Mesodermal cell (in vitro differentiated cells): Measurements from ENCODE around the gene LY6G5C.

Source experiments
- H3K27ac ChIP-seq: 2 replicates; pipeline ENCODE4 v1.7.0; 2013; ENCODE audit warnings: mild to moderate bottlenecking, low read depth, low read length, moderate library complexity; ENCODE audit not compliant: severe bottlenecking
- H3K36me3 ChIP-seq: 2 replicates; pipeline ENCODE4 v1.7.1; 2013; ENCODE audit warnings: mild to moderate bottlenecking, low read length, moderate library complexity; ENCODE audit not compliant: control insufficient read depth, insufficient read depth
- H3K4me1 ChIP-seq: one replicate; pipeline ENCODE4 v1.7.1; 2013; ENCODE audit warnings: mild to moderate bottlenecking, low read length; ENCODE audit not compliant: insufficient read depth, control insufficient read depth, poor library complexity, severe bottlenecking
- H3K4me3 ChIP-seq: 2 replicates; pipeline ENCODE4 v1.7.0; 2013; ENCODE audit warnings: low read length, control low read depth, mild to moderate bottlenecking; ENCODE audit not compliant: insufficient read depth, poor library complexity, severe bottlenecking; ENCODE audit errors: extremely low read depth
- H3K9me3 ChIP-seq: 2 replicates; pipeline ENCODE4 v1.7.1; 2013; ENCODE audit warnings: mild to moderate bottlenecking, low read length, moderate library complexity; ENCODE audit not compliant: control insufficient read depth
- WGBS, 2 experiments: methylation state at CpG; one replicate each; pipeline ENCODE4 v1.1.5; 2013; ENCODE audit warnings: missing lambda C conversion rate in 2 of 2; ENCODE audit not compliant: insufficient coverage in 2 of 2; 5-methylcytosine and 5-hydroxymethylcytosine counted together

Gene LY6G5C

DNA sequence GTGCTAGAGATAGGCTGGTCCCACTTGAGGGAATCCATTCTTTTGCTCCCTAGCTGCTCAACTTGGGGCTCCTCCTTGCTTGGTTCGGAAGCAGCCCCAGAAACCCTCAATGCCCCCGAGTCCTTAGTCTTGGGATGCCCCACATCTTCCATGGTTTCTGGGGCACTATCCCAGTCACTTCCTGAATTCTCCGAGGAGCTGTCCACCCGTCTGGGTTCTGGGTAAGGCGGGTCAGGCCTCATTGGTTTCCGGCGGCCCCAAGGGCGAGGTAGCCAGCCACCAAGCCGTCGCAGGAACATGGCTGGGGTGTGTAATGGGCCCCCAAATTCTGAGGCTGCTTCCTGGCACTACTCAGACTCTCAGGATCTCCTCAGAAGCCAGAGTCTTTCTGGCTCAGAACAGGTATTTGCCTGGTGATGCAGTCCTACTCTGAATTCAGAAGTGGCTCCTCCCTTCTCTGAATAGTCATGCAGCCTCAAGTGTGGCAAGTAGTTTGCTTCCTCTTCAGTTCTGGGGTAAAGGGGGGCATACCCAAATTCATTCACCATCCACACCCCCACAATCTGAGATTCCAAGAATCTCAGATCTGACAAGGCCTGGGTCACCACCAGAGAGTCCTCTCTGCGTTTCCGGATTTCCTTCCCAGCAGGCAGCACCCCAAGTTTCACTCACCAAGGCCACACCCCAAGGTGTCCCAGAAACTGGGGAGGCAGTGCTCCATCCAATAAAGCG, 21.1 kb downstream of the LY6G5C start:
- no peaks in the 10 kb centered on the region for H3K9me3 ChIP-seq
- peaks cover 29% of the 10 kb centered on the region for H3K4me1 ChIP-seq
- peaks cover 48% of the 10 kb centered on the region for H3K36me3 ChIP-seq
- 62 to 64% methylated on average over 10 to 12 of the region's 13 CpGs for WGBS, 2 experiments
- H3K4me3 ChIP-seq: peak overlapping the region; percentile 84
- peak overlapping the region; percentile 64 for H3K27ac ChIP-seq

DNA sequence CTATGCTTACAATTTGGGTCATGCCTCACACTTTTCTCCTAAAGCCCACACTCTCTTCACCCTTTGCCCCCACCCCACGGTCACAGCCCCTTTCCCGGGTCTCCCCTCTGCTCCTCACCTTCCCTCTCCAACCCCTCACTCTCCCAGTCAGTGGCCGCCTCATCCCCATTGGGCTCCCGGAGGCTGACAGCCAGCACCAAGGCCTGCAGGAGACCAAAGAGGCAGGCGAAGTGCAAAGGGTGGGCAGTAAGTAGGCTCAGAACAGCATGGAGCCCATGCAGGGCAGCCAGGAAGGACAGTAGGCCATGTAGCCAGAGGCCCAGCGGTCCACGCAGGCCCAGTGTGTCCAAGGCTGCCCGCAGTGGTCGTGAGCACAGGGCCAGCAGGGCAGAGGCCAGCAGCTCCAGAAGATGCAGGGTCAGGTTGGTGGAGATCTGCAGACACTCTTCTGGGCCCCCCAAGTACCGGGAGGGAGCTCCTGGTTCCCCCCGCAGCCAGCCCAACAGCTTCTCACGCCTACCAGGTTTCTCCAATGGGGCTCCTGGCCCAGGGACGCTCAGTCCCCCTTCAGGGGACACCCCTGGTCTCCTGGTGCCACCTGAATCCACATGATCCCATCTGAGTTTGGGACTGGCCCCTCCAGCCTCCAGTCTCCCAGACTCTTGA, 21.8 kb downstream of the LY6G5C start:
- H3K4me3 ChIP-seq: peak overlapping the region; percentile 84
- 95 to 100% methylated on average over 11 to 13 of the region's 13 CpGs for WGBS, 2 experiments
- H3K4me1 ChIP-seq: peaks cover 26% of the 10 kb centered on the region
- peaks cover 48% of the 10 kb centered on the region for H3K36me3 ChIP-seq
- H3K27ac ChIP-seq: no peak overlapping the region
- no peaks in the 10 kb centered on the region for H3K9me3 ChIP-seq

DNA sequence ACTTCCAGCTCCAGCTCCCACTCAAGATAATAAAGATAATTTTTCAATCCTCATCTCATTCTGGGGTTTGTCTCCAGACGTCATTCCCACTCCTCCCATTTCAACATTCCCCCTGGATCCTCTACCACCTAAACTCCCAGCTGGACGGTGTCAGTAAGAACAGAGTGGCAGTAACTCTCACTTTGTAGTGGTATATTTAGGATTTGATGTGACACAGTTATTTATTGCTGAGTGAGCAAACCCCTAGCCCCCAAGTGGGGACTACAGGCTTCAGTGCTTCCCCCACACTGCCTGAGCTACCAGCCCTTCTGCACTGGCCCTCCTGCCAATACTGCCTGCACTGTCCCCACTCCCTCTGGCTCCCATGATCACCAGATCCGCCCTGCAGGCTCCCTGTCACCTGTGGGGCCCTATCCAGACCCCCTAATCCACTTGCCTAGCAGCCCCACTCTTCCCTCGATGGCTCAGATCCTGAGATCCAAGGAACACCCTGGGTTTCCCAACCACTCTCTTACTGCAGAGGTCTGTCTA, 22.6 kb downstream of the LY6G5C start:
- no peak overlapping the region for H3K4me3 ChIP-seq

DNA sequence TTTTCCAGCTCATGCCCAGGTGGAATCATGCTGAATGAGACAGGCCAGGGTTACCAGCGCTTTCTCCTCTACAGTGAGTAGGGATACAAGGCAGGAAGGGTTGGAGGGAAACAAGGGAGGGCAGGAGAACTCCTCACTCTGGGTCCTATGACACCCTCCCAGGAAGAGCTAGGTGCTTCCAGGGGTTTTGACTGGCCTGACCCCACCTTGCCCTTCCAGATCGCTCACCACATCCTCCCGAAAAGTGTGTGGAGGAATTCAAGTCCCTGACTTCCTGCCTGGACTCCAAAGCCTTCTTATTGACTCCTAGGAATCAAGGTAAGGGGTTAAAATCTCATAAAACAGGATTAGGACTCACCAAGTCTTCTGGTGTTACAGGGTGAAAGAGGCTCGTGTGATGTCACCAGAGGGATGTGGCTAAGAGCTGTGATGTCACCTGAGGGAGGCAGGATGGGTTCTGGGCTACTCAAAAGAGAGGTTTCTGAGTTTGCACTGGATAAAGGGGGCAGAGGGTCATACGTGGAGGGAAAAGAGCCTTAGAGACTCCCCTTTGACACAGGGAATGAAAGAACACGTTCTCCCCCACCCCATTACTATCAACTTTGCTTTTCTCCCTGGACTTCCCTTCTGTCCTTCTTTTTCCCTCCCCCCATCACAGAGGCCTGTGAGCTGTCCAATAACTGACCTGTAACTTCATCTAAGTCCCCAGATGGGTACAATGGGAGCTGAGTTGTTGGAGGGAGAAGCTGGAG, 23.3 kb downstream of the LY6G5C start:
- Histone ChIP-seq H3K36me3 (peaks cover 36% of the 10 kb centered on the region), H3K9me3 (no peaks in the 10 kb centered on the region), H3K4me3 (no peak overlapping the region), H3K4me1 (peaks cover 17% of the 10 kb centered on the region), H3K27ac (no peak overlapping the region)
- WGBS, 2 experiments: 80 to 96% methylated on average over 1 to 2 of the region's 6 CpGs

More for the DNA sequence above, 22.6 kb downstream of the LY6G5C start:
- Histone ChIP-seq H3K27ac (no peak overlapping the region), H3K4me1 (peaks cover 21% of the 10 kb centered on the region), H3K36me3 (peaks cover 42% of the 10 kb centered on the region), H3K9me3 (no peaks in the 10 kb centered on the region)
- WGBS, 2 experiments: 83 to 100% methylated on average over 2 of the region's 4 CpGs

DNA sequence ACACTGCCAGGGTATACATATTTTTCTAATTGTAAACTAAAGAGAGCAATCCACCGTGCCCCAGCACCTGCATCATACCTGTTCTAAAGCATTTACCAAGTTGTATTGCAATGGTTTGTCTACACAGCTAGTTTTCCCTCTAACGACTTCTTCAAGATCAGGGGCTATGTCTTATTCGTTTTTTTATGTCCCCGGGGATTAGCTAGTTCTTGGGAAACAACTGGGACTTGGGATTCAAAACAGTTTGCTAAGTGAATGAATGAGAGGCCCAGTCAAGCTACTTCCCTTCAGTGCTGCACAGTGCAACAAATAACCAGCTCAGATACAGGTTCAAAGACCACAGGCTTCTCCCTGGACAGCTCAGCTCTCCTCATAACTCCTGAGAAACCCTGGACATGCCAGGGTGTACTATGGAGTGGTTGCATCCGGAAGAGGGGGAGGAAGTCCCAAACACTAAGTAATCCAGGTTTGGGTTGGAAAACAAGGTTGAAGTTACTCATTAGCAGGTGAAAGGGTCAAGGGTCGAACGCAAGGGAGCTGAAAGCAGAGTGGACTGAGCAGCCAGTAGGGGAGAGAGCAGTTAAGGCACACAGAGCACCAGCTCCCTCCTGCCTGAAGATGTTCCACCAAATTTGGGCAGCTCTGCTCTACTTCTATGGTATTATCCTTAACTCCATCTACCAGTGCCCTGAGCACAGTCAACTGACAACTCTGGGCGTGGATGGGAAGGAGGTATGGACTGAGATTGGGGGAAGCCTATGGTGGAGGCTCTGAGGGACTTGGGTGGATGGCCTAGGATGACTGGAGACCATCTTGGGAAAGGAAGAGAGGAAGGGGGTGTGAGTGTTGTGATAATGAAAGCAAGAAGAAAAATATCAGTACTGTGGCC, 25.3 kb downstream of the LY6G5C start, which contains the start of gene APOM:
Gene APOM (plus strand): TSS at position 546 of the 889 bp plus-strand sequence. CDS start 73 bp downstream, at position 619.
- Histone ChIP-seq H3K36me3 (peaks cover 26% of the 10 kb centered on the region), H3K4me1 (peaks cover 25% of the 10 kb centered on the region), H3K4me3 (no peak within 1 kb of the TSS), H3K9me3 (no peaks in the 10 kb centered on the region), H3K27ac (no peak within 1 kb of the TSS)
- WGBS, 2 experiments: 90 to 96% methylated on average over 6 to 7 of the region's 8 CpGs

DNA sequence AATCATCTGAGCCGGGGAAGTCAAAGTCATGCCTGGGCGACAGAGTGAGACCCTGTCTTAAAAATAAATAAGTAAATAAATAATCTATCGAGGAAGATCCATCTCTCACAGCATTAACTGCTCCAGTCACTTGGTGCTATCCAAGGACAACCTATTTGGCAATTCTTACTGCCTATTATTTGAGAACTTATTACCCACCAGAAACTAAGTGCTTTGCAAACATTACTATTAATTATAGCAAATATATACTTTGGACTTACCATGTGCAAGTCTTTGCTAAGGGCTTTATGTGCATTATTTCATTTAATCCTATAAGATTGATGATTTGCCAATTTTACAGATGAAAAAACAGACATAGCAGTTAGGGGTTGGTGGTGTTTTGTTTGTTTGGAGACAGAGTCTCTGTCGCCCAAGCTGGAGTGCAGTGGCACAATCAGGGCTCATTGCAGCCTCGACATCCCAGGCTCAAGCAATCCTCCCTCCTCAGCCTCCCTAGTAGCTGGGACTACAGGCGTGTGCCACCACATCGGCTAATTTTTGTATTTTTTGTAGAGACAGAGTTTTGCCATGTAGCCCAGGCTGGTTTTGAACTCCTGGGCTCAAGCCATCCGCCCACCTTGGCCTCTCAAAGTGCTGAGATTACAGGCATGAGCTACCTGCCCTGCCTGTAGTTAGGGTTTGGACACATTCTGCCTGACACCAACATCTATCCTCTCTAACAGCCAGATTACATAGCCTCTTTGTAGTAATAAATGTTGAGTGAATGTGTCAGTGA, 26.1 kb downstream of the LY6G5C start:
- no peak overlapping the region for H3K27ac ChIP-seq

DNA sequence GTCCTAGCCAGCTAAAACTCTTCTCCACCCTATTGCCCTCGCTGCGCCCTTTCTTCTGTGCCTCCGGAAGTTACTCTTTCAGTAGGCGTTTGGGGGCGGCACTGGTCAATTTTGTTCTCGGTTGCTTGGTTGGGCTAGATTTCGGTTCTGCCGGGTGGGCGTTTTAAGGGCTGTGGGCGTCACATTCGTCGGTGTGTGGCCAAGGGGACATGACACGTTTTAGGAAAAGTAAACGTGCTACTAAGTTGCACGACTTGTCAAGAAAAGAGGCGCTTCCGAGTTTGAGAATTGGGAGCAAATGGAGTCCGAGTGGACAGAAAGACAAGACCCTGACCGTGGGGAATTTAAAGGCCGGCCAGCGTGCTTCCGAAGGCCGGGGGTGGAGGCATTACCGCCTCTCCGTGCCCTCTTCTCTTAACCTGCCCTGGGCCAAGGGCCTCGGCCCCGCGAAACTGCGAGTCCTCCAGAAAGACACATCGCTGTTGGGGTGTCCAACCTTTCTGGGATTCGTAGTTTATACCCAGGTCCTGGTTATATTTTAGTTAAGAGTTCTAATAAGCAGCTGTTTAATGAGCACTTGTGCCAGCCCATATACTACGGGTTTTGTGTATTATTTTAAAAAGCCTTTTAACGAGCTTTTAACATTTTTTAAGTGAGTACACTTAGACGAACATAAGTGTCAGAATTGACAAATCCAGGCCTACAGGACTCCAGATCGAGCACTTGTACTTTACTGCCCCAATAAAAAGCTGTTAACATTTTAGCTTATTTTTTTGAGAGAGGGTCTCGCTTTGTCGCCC, 27.7 kb downstream of the LY6G5C start:
- Histone ChIP-seq H3K9me3 (no peaks in the 10 kb centered on the region), H3K4me3 (peak overlapping the region; percentile 92), H3K36me3 (peaks cover 39% of the 10 kb centered on the region), H3K4me1 (peaks cover 11% of the 10 kb centered on the region), H3K27ac (peak overlapping the region; percentile 99)
- 17 to 22% methylated on average over 26 to 27 of the region's 37 CpGs for WGBS, 2 experiments

More for the DNA sequence above, 26.1 kb downstream of the LY6G5C start:
- no peak overlapping the region for H3K4me3 ChIP-seq
- H3K36me3 ChIP-seq: peaks cover 34% of the 10 kb centered on the region
- H3K4me1 ChIP-seq: peaks cover 23% of the 10 kb centered on the region
- no peaks in the 10 kb centered on the region for H3K9me3 ChIP-seq
- 92% methylated on average over 5 to 6 of the region's 8 CpGs for WGBS, 2 experiments

DNA sequence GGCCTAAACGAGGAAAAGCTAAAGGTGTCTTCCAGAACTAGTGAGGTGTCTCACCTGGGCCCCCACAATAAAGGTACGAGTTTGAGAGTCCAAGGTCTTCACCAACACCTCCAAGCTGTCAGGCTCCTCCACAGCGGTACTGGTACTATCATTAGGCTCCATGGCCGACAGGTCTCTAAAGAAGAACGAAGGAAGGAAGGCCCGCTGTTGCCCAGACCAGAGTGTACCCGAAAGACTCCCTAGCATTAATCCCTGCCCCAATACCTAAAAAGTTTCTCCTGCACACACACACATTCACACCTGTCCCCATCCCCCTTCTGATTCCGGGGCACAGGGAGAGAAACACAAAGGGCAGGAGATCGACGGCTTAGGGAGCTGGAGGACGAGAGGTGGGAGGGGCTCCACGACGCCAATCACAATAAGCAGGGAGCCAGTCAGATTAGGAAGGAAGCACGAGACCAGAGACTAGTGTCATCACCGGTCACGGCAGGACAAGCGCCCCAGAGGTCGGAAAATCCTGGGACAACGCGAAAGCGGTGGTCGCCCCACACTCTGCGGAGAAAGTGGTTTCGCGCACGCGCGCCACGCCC, 29.2 kb downstream of the LY6G5C start:
- H3K4me1 ChIP-seq: peaks cover 11% of the 10 kb centered on the region
- H3K36me3 ChIP-seq: peaks cover 48% of the 10 kb centered on the region
- H3K4me3 ChIP-seq: peak overlapping the region; percentile 92
- no peaks in the 10 kb centered on the region for H3K9me3 ChIP-seq
- WGBS, 2 experiments: 3 to 7% methylated on average over 17 to 20 of the region's 29 CpGs
- H3K27ac ChIP-seq: peak overlapping the region; percentile 99

DNA sequence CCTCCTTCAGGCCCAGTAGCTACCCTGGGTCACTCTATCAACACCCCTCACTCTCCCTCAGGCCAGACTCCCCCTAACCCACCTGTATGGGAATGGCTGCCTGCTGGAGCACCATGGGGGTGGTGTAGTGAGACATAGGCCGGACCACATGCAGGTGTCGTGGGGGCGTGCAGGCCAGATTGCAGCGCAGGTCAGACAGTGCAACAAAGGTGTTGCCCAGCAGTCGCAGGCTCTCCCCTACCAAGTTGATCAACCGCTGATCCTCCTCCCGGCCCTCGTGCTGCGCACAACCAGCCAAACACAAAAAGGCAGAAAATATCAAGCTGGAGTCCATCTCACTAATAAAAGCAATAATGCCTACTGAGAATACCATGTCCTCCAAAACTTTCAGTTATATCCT, 35.5 kb downstream of the LY6G5C start:
- 94 to 97% methylated on average over 8 of the region's 9 CpGs for WGBS, 2 experiments
- peaks cover 96% of the 10 kb centered on the region for H3K36me3 ChIP-seq
- no peaks in the 10 kb centered on the region for H3K9me3 ChIP-seq
- no peaks in the 10 kb centered on the region for H3K4me1 ChIP-seq
- no peak overlapping the region for H3K4me3 ChIP-seq
- no peak overlapping the region for H3K27ac ChIP-seq
